PC-9 (cell line): ENCODE data around the gene GCFC2. TPM values are rescaled to one million over a fixed set of nuclear protein-coding genes. Genes with fewer than 3 reads are reported as not detected.
"Not testable (repeated sequence)": the region's sequence is repeated elsewhere in the genome, so short reads cannot be mapped to it uniquely, and the experiment has no call there.

Experiments
- BruUV-seq: library from RNA; stranded (reverse); fragments of 400-500 nt; replicated peaks from 2 replicates; lab custom pipeline; 2021; lab: Mats Ljungman, UMichigan
- CTCF ChIA-PET: fragments of 300-600 bp; sonication (Branson Sonifier 250); formaldehyde crosslinking; loops from one replicate; lab custom pipeline; 2022; ENCODE audit warnings: antibody characterized with exemption; lab: Charles Lee
- POLR2A ChIA-PET: fragments of 300-600 bp; sonication (Branson Sonifier 250); formaldehyde crosslinking; loops from one replicate; lab custom pipeline; 2022; ENCODE audit warnings: antibody characterized with exemption; ENCODE audit not compliant: unreplicated experiment; lab: Charles Lee
- DNase-seq, 2 experiments: peaks; one replicate each; pipeline versions ENCODE4 v3.0.0 to v3.0.0-alpha.2; 2015 to 2022; ENCODE audit warnings: mixed read lengths in 1 of 2
- H2AFZ ChIP-seq: fragments of 200-600 bp; sonication (generic); 2 replicates; pipeline ENCODE4 v1.8.1; 2017; ENCODE audit warnings: antibody characterized with exemption
- H3F3A ChIP-seq: fragments of 200-600 bp; sonication (generic); 2 replicates; pipeline ENCODE4 v1.8.1; 2017; ENCODE audit warnings: antibody characterized with exemption, mild to moderate bottlenecking, low read depth; ENCODE audit not compliant: insufficient read depth
- H3K27ac ChIP-seq: fragments of 200-600 bp; sonication (generic); 2 replicates; pipeline ENCODE4 v1.6.1; 2016; ENCODE audit warnings: mixed run types
- H3K27me3 ChIP-seq: fragments of 200-600 bp; sonication (generic); 2 replicates; pipeline ENCODE4 v1.6.1; 2016; ENCODE audit warnings: low read depth, mixed run types; ENCODE audit not compliant: insufficient read depth
- H3K36me3 ChIP-seq: fragments of 200-600 bp; sonication (generic); 2 replicates; pipeline ENCODE4 v1.6.1; 2016; ENCODE audit warnings: low read depth, mixed run types
- H3K4me1 ChIP-seq: fragments of 200-600 bp; sonication (generic); replicated peaks from 2 replicates; pipeline ENCODE4 v1.6.1; 2016; ENCODE audit warnings: mixed run types; ENCODE audit not compliant: insufficient read depth
- H3K4me2 ChIP-seq: fragments of 200-600 bp; sonication (generic); 2 replicates; pipeline ENCODE4 v1.6.1; 2017; ENCODE audit warnings: mixed run types
- H3K4me3 ChIP-seq: fragments of 200-600 bp; sonication (generic); 2 replicates; pipeline ENCODE4 v1.6.1; 2016; ENCODE audit warnings: mixed run types
- H3K79me2 ChIP-seq: fragments of 200-600 bp; sonication (generic); 2 replicates; pipeline ENCODE4 v1.6.1; 2017; ENCODE audit warnings: low read depth, mixed run types
- H3K9me2 ChIP-seq: fragments of 200-600 bp; sonication (generic); 2 replicates; pipeline ENCODE4 v1.8.1; 2017; ENCODE audit warnings: mild to moderate bottlenecking; ENCODE audit not compliant: insufficient read depth
- H3K9me3 ChIP-seq: fragments of 200-600 bp; sonication (generic); 2 replicates; pipeline ENCODE4 v1.8.1; 2016; ENCODE audit warnings: low read depth; ENCODE audit not compliant: insufficient read depth
- H4K20me1 ChIP-seq: fragments of 200-600 bp; sonication (generic); 2 replicates; pipeline ENCODE4 v1.8.1; 2017; ENCODE audit not compliant: insufficient read depth
- CTCF ChIP-seq: fragments of 200-600 bp; sonication (generic); conservative IDR thresholded peaks from 2 replicates; pipeline ENCODE4 v1.6.1; 2017; ENCODE audit warnings: mixed run types, antibody characterized with exemption, mild to moderate bottlenecking, moderate library complexity
- EZH2 ChIP-seq: fragments of 200-600 bp; sonication (generic); IDR thresholded peaks from 2 replicates; pipeline ENCODE4 v1.8.0; 2017; ENCODE audit warnings: antibody characterized with exemption, low read depth
- intact Hi-C: fragments of 100-400 bp; cut with micrococcal nuclease; formaldehyde crosslinking; loops from one replicate; pipeline ENCODE4 v1.10.0; 2022; ENCODE audit not compliant: unreplicated experiment
- total RNA-seq: library from RNA; stranded (reverse); gene quantifications from 2 replicates; pipeline ENCODE4 v1.2.3, GENCODE V29; 2021

GCFC2 gene
- total RNA-seq, 1 experiment from 2014 or later, result 15.7 TPM

DNA sequence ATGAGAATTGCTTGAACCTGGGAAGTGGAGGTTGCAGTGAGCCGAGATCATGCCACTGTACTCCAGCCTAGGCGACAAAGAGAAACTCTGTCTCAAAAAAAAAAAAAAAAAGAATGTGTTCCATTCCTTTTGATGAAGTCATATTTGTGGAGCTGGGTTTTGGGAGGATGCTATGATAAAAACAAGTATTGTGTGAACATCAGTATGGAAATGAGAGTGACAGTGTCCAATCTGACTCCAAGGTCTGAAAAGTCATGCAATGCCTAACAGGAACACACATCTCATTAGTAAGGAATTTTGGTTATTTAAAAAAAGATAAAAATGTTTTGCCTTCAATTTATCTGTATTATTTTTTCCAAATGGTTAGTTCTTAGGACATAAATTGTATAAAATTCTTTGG, 11.8 kb downstream of the GCFC2 start:
- H2AFZ ChIP-seq, result no peak overlapping the region
- H4K20me1 ChIP-seq, result no peaks in the 10 kb centered on the region
- no peaks in the 10 kb centered on the region for H3K9me3 ChIP-seq
- H3K36me3 ChIP-seq, result peaks cover 25% of the 10 kb centered on the region; the same call in 1 of the 2 replicates
- no peaks in the 10 kb centered on the region for H3K27me3 ChIP-seq
- H3K27ac ChIP-seq, result no peak overlapping the region
- intact Hi-C loops, result no loop called here
- CTCF ChIA-PET, result no interaction called here
- H3K79me2 ChIP-seq, result no peaks in the 10 kb centered on the region
- DNase-seq, result no peak
- BruUV-seq, result no TSS peak
- H3K9me2 ChIP-seq, result no peaks in the 10 kb centered on the region
- H3F3A ChIP-seq, result no peaks in the 10 kb centered on the region
- POLR2A ChIA-PET, result interaction anchor here (0.6 kb wide), 1 partner anchor 58 kb away, joined by 3 read pairs; no protein-coding TSS in a partner anchor
- no peak overlapping the region for H3K4me2 ChIP-seq
- H3K4me3 ChIP-seq, result no peak overlapping the region
- H3K4me1 ChIP-seq, result no peaks in the 10 kb centered on the region
- no peak for TF ChIP-seq CTCF

DNA sequence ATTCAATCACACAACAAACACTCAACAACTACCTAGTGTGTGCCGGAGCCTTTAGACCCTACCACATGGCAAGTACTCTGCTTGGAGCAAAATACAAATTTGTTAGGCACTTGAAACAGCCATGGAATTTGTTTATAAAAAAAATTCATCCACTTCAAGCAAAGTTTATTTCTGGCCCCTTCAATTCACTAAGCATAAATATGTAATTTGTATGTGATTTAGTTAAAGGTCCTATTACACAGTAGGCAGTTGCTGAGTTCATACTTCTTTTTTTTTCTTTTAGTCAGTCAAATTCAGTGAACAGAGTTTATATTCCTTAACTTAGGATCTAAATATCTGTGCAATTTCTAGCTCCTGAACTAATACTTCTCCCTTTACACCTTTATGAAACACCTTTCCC, 22.5 kb downstream of the GCFC2 start:
- BruUV-seq, result no TSS peak
- POLR2A ChIA-PET, result no interaction called here

DNA sequence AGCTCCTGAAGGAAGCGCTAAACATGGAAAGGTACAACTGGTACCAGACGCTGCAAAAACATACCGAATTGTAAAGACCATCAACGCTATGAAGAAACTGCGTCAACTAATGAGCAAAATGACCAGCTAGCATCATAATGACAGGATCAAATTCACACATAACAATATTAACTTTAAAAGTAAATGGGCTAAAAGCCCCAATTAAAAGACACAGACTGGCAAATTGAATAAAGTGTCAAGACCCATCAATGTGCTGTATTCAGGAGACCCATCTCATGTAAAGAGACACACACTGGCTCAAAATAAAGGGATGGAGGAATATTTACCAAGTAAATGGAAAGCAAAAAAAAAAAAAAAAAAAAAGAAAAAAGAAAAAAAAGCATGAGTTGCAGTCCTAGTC, 27.3 kb downstream of the GCFC2 start:
- H3K4me2 ChIP-seq, H3K27ac ChIP-seq, H3K36me3 ChIP-seq, H3K4me1 ChIP-seq, H3K9me3 ChIP-seq, H3F3A ChIP-seq, H2AFZ ChIP-seq, H3K9me2 ChIP-seq, H3K4me3 ChIP-seq, DNase-seq, POLR2A ChIA-PET, H3K27me3 ChIP-seq, BruUV-seq, intact Hi-C loops, H4K20me1 ChIP-seq, H3K79me2 ChIP-seq, CTCF ChIA-PET: not testable (repeated sequence)

More for the DNA sequence above, 22.5 kb downstream of the GCFC2 start:
- H2AFZ ChIP-seq, result no peak overlapping the region
- CTCF ChIA-PET, result no interaction called here
- H3K27me3 ChIP-seq, result no peaks in the 10 kb centered on the region
- H3K4me1 ChIP-seq, result no peaks in the 10 kb centered on the region
- H4K20me1 ChIP-seq, result no peaks in the 10 kb centered on the region
- DNase-seq, result no peak
- intact Hi-C loops, result no loop called here
- no peaks in the 10 kb centered on the region for H3K9me2 ChIP-seq
- H3K79me2 ChIP-seq, result no peaks in the 10 kb centered on the region
- no peaks in the 10 kb centered on the region for H3F3A ChIP-seq
- no peak overlapping the region for H3K4me3 ChIP-seq
- no peak overlapping the region for H3K27ac ChIP-seq
- TF ChIP-seq EZH2 (no peak), CTCF (no peak)
- H3K9me3 ChIP-seq, result no peaks in the 10 kb centered on the region
- 0 out of 2 replicates have a peak, but pooled peaks cover 13% of the 10 kb centered on the region for H3K36me3 ChIP-seq
- H3K4me2 ChIP-seq, result no peak overlapping the region

DNA sequence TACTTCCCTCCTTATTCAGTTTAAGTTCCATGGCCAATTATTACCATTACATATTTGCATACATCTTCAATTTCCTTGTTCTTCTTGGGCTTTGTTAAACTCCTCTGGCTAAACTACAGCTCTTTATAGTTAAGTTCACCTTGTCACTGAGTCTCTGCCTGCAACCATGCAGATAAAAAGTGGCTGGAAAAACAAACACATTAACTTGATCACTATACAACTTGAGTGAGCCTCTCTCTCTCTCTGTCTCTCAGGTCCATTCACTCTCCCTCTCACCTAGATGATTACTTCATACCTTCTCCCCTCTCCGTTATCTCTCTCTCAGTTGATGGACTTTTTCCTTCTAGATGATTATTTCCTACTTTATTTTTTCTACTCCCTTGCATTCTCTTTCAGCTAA, 30.3 kb downstream of the GCFC2 start:
- H3K9me2 ChIP-seq, result no peaks in the 10 kb centered on the region
- H3K4me1 ChIP-seq, result no peaks in the 10 kb centered on the region
- H3K4me3 ChIP-seq, result no peak overlapping the region
- no peaks in the 10 kb centered on the region for H3K79me2 ChIP-seq
- no peak overlapping the region for H3K4me2 ChIP-seq
- no peak overlapping the region for H3K27ac ChIP-seq
- CTCF ChIA-PET, result no interaction called here
- BruUV-seq, result no TSS peak
- POLR2A ChIA-PET, result no interaction called here
- no peaks in the 10 kb centered on the region; the same call in 1 of the 2 replicates for H3F3A ChIP-seq
- no peaks in the 10 kb centered on the region for H4K20me1 ChIP-seq
- no peaks in the 10 kb centered on the region for H3K27me3 ChIP-seq
- DNase-seq, result no peak
- no peak overlapping the region for H2AFZ ChIP-seq
- 0 out of 2 replicates have a peak, but pooled peaks cover 3% of the 10 kb centered on the region for H3K36me3 ChIP-seq
- TF ChIP-seq EZH2, result no peak
- TF ChIP-seq CTCF, result no peak
- H3K9me3 ChIP-seq, result no peaks in the 10 kb centered on the region
- intact Hi-C loops, result no loop called here
